ENCODE data around the gene MRPL46.
"Not testable (repeated sequence)": the region's sequence is repeated elsewhere in the genome, so short reads cannot be mapped to it uniquely, and the experiment has no call there.

The MRPL46 gene

DNA sequence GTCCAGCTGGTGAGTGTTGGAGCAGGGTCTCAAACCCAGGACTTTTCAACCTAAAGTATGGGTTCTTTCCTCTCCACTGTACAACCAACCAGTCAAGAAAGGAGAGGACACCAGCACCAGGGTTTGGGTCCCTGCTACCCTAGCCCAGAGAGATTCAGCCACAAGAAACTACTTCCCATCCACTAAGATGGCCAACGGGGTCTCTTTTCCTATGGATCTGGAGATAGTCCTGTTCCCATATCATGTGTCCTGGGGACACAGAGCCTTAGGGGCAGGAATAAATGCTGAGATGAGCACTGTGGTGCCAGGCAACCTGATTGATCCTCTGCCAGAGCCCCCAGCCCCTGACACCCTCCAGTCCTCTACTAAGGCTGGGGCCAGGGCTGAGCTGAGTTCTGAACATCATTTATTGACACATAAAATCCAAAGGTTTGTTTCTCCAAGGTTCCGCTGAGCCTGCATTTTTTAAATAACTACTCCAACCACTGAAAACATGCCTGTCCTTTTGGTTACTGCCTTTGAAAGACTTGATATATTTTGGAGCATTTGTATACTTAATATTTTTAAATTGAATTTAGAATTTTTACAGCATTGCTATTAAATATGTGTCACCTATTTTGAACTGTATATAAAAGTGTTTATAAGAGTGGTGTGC is 26.0 kb downstream of the MRPL46 start:
- Histone ChIP-seq H3K36me3 (ENCODE audit: control insufficient read depth, insufficient read depth, low read length) (no peaks in the 10 kb centered on the region), H3K27ac (ENCODE audit: low read depth, low read length) (no peak overlapping the region), H3K4me3 (ENCODE audit: low read depth, low read length) (no peak overlapping the region), H3K9ac (ENCODE audit: low read length) (no peak overlapping the region), H3K4me1 (ENCODE audit: control insufficient read depth, insufficient read depth, low read length) (no peaks in the 10 kb centered on the region), H3K27me3 (ENCODE audit: control insufficient read depth, insufficient read depth, low read length) (peaks cover 10% of the 10 kb centered on the region; the same call in 1 of the 2 replicates), H3K9me3 (ENCODE audit: control insufficient read depth, insufficient read depth, low read depth, low read length) (peaks cover 7% of the 10 kb centered on the region; the same call in 1 of the 2 replicates)

DNA sequence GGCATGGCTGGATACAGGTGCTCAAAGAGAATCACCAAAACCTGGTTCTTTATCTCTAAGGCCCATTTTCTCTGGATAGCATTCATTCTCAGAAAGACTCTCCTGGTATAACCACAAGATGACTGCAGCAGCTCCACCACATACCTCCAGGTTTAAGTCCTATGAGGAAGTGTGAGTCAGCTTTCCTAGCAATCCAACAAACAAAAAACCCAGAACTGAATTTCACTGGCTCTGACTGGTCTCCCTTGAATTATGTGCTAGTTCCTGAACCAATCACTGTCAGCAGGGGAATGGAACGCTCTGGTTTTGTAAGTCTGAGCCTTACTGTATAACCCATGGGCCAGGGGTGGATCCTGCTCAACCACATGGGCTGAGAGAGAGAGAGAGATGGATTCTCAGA is 27.2 kb downstream of the MRPL46 start:
- Histone ChIP-seq H3K27me3 (ENCODE audit: control insufficient read depth, insufficient read depth, low read length) (peaks cover 10% of the 10 kb centered on the region; the same call in 1 of the 2 replicates), H3K4me3 (ENCODE audit: low read depth, low read length) (no peak overlapping the region), H3K36me3 (ENCODE audit: control insufficient read depth, insufficient read depth, low read length) (no peaks in the 10 kb centered on the region), H3K9ac (ENCODE audit: low read length) (no peak overlapping the region), H3K9me3 (ENCODE audit: control insufficient read depth, insufficient read depth, low read depth, low read length) (peaks cover 7% of the 10 kb centered on the region; the same call in 1 of the 2 replicates), H3K4me1 (ENCODE audit: control insufficient read depth, insufficient read depth, low read length) (peaks cover 4% of the 10 kb centered on the region; the same call in 1 of the 2 replicates), H3K27ac (ENCODE audit: low read depth, low read length) (no peak overlapping the region)

DNA sequence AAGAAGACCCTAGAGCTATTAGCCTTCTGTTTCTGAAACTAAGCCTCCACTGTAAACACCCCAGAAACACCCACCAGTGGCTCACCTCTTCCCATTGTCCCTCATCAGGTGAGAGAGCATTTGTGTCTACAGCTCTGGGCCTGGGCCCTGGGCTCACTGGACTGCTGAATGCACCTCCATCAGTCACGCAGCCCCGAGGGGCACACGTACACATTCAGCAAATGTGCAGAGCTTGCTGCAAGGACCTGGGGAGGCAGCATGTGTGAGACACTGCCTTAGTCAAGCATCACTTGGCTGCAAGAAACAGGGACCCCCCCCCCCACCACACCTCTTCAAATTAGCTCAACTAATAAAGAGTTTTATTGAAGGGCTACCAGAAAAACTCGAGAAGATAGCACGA is 29.0 kb downstream of the MRPL46 start:
- Histone ChIP-seq H3K36me3 (ENCODE audit: control insufficient read depth, insufficient read depth, low read length) (no peaks in the 10 kb centered on the region), H3K4me3 (ENCODE audit: low read depth, low read length) (no peak overlapping the region), H3K9ac (ENCODE audit: low read length) (no peak overlapping the region), H3K27ac (ENCODE audit: low read depth, low read length) (no peak overlapping the region), H3K27me3 (ENCODE audit: control insufficient read depth, insufficient read depth, low read length) (peaks cover 10% of the 10 kb centered on the region; the same call in 1 of the 2 replicates), H3K4me1 (ENCODE audit: control insufficient read depth, insufficient read depth, low read length) (peaks cover 9% of the 10 kb centered on the region; the same call in 1 of the 2 replicates), H3K9me3 (ENCODE audit: control insufficient read depth, insufficient read depth, low read depth, low read length) (0 out of 2 replicates have a peak, but pooled peaks cover 1% of the 10 kb centered on the region)

DNA sequence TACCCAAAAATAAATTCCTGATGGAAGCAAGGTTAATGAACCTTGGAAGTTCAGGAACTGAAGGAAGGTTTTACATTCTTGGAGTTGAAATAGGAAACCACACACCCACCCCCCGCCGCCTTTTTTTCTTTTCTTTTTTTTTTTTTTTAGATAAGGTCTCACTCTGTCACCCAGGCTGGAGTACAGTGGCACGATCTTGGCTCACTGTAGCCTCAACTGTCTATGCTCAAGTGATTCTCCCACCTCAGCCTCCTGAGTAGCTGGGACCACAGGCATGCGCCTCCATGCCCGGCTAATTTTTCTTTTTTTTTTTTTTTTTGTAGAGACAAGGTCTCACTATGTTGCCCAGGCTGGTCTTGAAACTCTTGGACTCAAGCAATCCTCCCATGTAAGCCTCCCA is 33.1 kb downstream of the MRPL46 start:
- H3K4me1 ChIP-seq (ENCODE audit: control insufficient read depth, insufficient read depth, low read length); H3K27ac ChIP-seq (ENCODE audit: low read depth, low read length); H3K36me3 ChIP-seq (ENCODE audit: control insufficient read depth, insufficient read depth, low read length); H3K9ac ChIP-seq (ENCODE audit: low read length); H3K27me3 ChIP-seq (ENCODE audit: control insufficient read depth, insufficient read depth, low read length); H3K9me3 ChIP-seq (ENCODE audit: control insufficient read depth, insufficient read depth, low read depth, low read length); H3K4me3 ChIP-seq (ENCODE audit: low read depth, low read length): not testable (repeated sequence)

DNA sequence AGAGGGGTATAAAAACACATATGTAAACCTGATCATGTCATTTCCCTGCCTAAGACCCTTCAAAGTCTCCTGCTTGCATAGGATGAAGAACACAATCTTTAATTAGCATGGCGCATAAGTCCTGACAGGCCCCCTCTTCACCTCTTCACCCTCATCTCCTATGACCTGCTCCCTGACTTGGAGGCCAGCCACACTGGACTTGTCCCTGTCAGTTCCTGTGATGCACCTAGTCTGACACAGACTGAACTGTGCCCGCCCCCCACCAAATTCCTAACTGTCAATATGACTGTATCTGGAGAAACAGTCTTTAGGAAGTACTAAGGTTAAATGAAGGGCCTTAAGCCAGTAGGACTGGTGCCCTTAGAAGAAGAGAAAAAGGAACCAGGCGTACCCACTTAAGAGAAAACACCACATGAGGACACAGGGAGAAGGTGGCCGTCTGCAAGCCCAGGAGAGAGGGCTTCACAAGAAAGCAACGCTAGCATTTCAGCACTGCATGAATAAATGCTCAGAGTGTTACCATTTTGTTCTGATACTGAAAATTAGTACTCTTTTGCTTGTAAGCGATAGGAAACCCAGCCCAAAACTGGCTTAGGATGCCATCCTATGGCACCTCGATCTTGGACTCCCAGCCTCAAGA is 34.0 kb downstream of the MRPL46 start:
- Histone ChIP-seq H3K36me3 (ENCODE audit: control insufficient read depth, insufficient read depth, low read length) (no peaks in the 10 kb centered on the region), H3K9ac (ENCODE audit: low read length) (no peak overlapping the region), H3K9me3 (ENCODE audit: control insufficient read depth, insufficient read depth, low read depth, low read length) (no peaks in the 10 kb centered on the region), H3K27ac (ENCODE audit: low read depth, low read length) (no peak overlapping the region), H3K27me3 (ENCODE audit: control insufficient read depth, insufficient read depth, low read length) (no peaks in the 10 kb centered on the region; the same call in 1 of the 2 replicates), H3K4me3 (ENCODE audit: low read depth, low read length) (no peak overlapping the region), H3K4me1 (ENCODE audit: control insufficient read depth, insufficient read depth, low read length) (peaks cover 9% of the 10 kb centered on the region; the same call in 1 of the 2 replicates)

DNA sequence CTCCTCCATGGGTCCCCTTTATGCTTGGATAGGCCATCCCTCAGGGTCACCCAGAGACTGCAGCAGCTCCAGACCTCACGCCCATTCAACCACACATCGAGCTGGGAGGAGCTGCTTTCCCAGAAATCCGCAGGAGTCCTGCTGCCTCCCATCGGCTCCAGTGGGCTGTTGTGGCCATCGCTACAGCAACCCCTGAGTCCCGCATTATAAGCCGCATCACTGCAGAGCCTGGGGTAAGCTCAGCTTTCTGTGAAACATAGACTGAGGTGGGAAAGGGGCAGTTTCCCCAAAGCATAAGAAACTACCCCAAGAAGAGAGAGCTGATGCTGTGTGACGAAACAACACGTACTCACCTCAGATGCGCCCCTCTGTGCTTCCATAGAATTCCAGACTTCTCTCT is 35.7 kb downstream of the MRPL46 start:
- no peak overlapping the region for H3K4me3 ChIP-seq (ENCODE audit: low read depth, low read length)
- no peak overlapping the region for H3K9ac ChIP-seq (ENCODE audit: low read length)
- H3K36me3 ChIP-seq (ENCODE audit: control insufficient read depth, insufficient read depth, low read length): no peaks in the 10 kb centered on the region
- H3K4me1 ChIP-seq (ENCODE audit: control insufficient read depth, insufficient read depth, low read length): peaks cover 9% of the 10 kb centered on the region; the same call in 1 of the 2 replicates
- no peaks in the 10 kb centered on the region for H3K9me3 ChIP-seq (ENCODE audit: control insufficient read depth, insufficient read depth, low read depth, low read length)
- peaks cover 10% of the 10 kb centered on the region for H3K27me3 ChIP-seq (ENCODE audit: control insufficient read depth, insufficient read depth, low read length)
- no peak overlapping the region for H3K27ac ChIP-seq (ENCODE audit: low read depth, low read length)

DNA sequence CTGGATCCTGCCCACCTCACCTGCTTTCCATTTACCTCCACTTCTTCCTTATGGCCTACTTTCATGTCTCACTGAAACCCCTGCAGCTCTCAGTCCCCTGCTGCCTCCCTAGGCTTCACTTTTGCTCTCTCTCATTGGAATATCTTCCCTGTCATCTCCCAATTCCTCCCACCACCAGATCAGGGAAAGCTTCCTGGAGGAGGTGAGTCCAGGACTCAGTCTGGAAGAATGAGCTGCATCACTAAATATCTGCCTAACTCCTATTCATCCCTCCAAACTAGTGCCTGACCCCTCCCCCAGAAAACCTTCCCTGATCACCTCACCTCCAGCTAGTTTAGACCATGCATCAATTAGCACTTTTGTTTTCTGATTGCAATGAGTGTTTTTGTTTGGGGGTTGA is 37.1 kb downstream of the MRPL46 start:
- H3K9me3 ChIP-seq (ENCODE audit: control insufficient read depth, insufficient read depth, low read depth, low read length): no peaks in the 10 kb centered on the region
- peaks cover 17% of the 10 kb centered on the region for H3K27me3 ChIP-seq (ENCODE audit: control insufficient read depth, insufficient read depth, low read length)
- H3K9ac ChIP-seq (ENCODE audit: low read length): no peak overlapping the region
- H3K4me1 ChIP-seq (ENCODE audit: control insufficient read depth, insufficient read depth, low read length): peaks cover 6% of the 10 kb centered on the region; the same call in 1 of the 2 replicates
- H3K27ac ChIP-seq (ENCODE audit: low read depth, low read length): no peak overlapping the region
- H3K36me3 ChIP-seq (ENCODE audit: control insufficient read depth, insufficient read depth, low read length): no peaks in the 10 kb centered on the region
- H3K4me3 ChIP-seq (ENCODE audit: low read depth, low read length): no peak overlapping the region

DNA sequence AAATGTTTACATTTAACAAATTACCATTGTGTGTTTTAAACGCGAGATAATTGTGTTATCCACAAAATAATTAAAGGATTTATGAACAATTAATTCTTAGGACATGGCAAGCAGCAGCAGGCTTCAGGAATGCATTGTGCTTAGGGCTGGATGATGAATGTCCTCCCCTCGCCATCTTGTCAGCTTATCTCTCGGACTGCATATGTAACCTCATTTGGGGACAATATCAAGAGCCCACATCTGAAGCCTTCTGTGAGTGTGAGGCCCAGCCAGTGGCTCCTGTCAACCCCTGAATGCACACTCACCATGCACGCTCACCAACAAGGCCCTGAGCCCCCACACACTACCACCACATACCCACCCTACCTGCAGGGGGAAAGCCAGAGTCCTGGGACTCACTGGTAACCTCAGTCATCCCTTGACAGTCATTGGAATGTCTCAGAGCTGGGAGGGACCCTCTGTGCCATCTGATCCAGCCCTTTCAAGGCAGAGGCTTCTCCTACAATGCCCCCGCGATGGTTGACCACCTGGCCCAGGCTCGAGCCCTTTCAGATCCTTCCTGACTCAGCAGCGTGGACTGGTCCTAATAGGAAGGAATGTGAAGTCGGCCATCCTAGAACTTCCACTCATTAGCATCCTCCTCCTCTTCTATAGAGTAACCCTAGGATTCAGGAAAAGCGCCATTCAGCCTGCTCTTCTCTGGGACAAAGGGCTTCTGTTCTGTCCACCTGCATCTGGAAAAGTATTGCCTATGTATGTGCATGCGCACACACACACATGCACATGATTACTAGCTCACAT is 38.2 kb downstream of the MRPL46 start:
- H3K9me3 ChIP-seq (ENCODE audit: control insufficient read depth, insufficient read depth, low read depth, low read length): no peaks in the 10 kb centered on the region
- peaks cover 17% of the 10 kb centered on the region for H3K27me3 ChIP-seq (ENCODE audit: control insufficient read depth, insufficient read depth, low read length)
- H3K4me1 ChIP-seq (ENCODE audit: control insufficient read depth, insufficient read depth, low read length): peaks cover 6% of the 10 kb centered on the region; the same call in 1 of the 2 replicates
- no peak overlapping the region for H3K9ac ChIP-seq (ENCODE audit: low read length)
- H3K27ac ChIP-seq (ENCODE audit: low read depth, low read length): no peak overlapping the region
- H3K36me3 ChIP-seq (ENCODE audit: control insufficient read depth, insufficient read depth, low read length): no peaks in the 10 kb centered on the region
- no peak overlapping the region for H3K4me3 ChIP-seq (ENCODE audit: low read depth, low read length)

DNA sequence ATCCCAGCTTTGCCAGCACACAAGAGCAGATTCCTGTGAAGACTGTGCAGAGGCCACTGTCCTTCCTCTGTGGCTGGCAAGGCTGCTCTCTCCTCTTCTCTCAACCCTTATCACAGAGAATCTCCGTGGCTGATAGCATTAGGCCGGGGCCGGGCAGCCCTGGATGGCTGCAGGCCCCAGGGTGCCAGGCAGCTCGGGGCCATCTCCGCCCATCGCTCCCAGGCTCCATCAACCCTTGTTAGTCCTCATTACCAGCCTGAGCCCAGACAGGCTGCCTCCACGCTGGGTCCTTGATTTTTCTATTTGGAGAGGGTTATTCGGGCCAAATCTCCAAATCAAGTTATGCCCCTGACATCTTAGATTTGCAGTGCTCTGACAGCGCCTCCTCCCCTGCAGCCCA is 39.1 kb downstream of the MRPL46 start:
- Histone ChIP-seq H3K27me3 (ENCODE audit: control insufficient read depth, insufficient read depth, low read length) (peaks cover 17% of the 10 kb centered on the region), H3K4me1 (ENCODE audit: control insufficient read depth, insufficient read depth, low read length) (no peaks in the 10 kb centered on the region), H3K4me3 (ENCODE audit: low read depth, low read length) (no peak overlapping the region), H3K9me3 (ENCODE audit: control insufficient read depth, insufficient read depth, low read depth, low read length) (no peaks in the 10 kb centered on the region), H3K27ac (ENCODE audit: low read depth, low read length) (no peak overlapping the region), H3K36me3 (ENCODE audit: control insufficient read depth, insufficient read depth, low read length) (no peaks in the 10 kb centered on the region), H3K9ac (ENCODE audit: low read length) (no peak overlapping the region)

DNA sequence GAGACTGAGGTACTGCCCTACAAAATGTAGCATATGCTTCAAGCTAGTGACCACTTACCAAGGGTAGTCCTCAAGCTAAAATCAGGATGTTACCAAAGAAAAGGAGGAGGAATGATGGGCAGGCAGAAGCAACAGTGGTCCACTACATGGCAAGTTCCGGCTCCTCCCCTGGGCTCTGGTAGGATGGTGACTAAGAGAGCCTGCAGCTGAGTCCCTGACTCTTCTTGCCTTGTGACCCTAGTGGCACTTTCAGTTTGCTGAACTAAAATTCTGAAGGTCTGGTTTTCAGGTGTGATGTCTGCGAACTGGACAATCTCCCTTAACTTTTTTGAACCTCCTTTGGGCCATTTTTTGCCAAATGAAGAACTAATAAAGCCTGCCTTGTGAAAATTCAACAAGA is 40.9 kb downstream of the MRPL46 start:
- H3K4me1 ChIP-seq (ENCODE audit: control insufficient read depth, insufficient read depth, low read length): no peaks in the 10 kb centered on the region
- H3K9ac ChIP-seq (ENCODE audit: low read length): no peak overlapping the region
- no peak overlapping the region for H3K4me3 ChIP-seq (ENCODE audit: low read depth, low read length)
- no peaks in the 10 kb centered on the region for H3K36me3 ChIP-seq (ENCODE audit: control insufficient read depth, insufficient read depth, low read length)
- H3K9me3 ChIP-seq (ENCODE audit: control insufficient read depth, insufficient read depth, low read depth, low read length): no peaks in the 10 kb centered on the region
- no peak overlapping the region for H3K27ac ChIP-seq (ENCODE audit: low read depth, low read length)
- H3K27me3 ChIP-seq (ENCODE audit: control insufficient read depth, insufficient read depth, low read length): peaks cover 17% of the 10 kb centered on the region

DNA sequence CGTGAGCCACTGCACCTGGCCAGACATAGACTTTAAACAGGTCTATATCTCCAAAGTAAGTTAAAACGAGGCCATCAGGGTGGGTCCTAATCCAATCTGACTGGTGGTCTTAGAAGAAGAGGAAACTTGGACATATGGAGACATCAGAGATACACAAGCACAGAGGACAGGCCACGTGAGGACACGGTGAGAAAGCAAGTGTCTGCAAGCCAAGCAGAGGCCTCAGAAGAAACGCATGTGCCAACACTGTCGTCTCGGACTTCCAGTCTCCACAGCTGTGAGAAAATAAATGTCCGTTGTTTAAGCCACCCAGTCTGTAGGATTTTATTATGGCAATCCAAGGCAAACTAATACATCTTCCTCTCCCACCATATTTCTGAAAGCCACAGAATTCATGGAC is 43.9 kb downstream of the MRPL46 start:
- no peaks in the 10 kb centered on the region for H3K9me3 ChIP-seq (ENCODE audit: control insufficient read depth, insufficient read depth, low read depth, low read length)
- no peak overlapping the region for H3K4me3 ChIP-seq (ENCODE audit: low read depth, low read length)
- no peak overlapping the region for H3K9ac ChIP-seq (ENCODE audit: low read length)
- H3K36me3 ChIP-seq (ENCODE audit: control insufficient read depth, insufficient read depth, low read length): no peaks in the 10 kb centered on the region
- H3K27ac ChIP-seq (ENCODE audit: low read depth, low read length): no peak overlapping the region
- no peaks in the 10 kb centered on the region for H3K4me1 ChIP-seq (ENCODE audit: control insufficient read depth, insufficient read depth, low read length)
- peaks cover 17% of the 10 kb centered on the region for H3K27me3 ChIP-seq (ENCODE audit: control insufficient read depth, insufficient read depth, low read length)

Data from HUES6 (cell line).